ENCODE measurements around the gene HPSE.
A peak's percentile ranks its signal among the peaks of the same experiment; 100 is the strongest.

HPSE gene

DNA sequence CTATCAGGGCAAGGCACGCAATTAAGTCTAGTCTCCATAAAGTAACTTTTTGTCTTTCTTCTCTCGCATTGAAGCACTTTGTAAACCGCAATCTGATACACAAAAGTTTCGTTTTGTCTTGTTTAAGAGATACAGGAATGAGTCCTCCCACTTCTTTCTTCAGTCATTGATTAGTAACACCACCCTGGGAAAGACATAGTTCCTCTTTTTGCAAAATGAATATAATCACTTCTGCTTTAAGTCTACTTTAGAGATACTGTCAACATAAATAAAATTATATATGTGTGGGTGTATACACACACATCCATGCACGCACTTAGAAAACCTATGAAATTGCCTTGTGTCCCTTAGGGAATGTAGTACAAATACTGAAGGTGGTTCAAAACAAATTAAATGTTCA, 61.7 kb downstream of the HPSE start:
- in situ Hi-C loops (cut with MboI; ENCODE audit: low pct_unique_long_range_greater_than_20kb, low sequenced_read_pairs, unreplicated experiment): loop anchor here (25.0 kb wide), 1 partner anchor 386 kb away; the partner anchor contains the start of gene SEC31A
- peak; percentile 63 for DNase-seq (ENCODE audit: low spot score)

GRCh38 chr4:83269256-83269655, 65.4 kb downstream of the HPSE start:
- DNase-seq (ENCODE audit: low spot score): no peak
- no peak for TF ChIP-seq CTCF (IDR thresholded peaks at IDR 0.05; ENCODE audit: extremely low read depth, insufficient read depth, missing control alignments)
- in situ Hi-C loops (cut with MboI; ENCODE audit: low pct_unique_long_range_greater_than_20kb, low sequenced_read_pairs, unreplicated experiment): loop anchor here (10.0 to 25.0 kb wide), 2 partner anchors 194 to 382 kb away; partner anchors contain the start of gene SEC31A

More for the DNA sequence above, 61.7 kb downstream of the HPSE start:
- no peak for TF ChIP-seq CTCF (IDR thresholded peaks at IDR 0.05; ENCODE audit: extremely low read depth, insufficient read depth, missing control alignments)

DNA sequence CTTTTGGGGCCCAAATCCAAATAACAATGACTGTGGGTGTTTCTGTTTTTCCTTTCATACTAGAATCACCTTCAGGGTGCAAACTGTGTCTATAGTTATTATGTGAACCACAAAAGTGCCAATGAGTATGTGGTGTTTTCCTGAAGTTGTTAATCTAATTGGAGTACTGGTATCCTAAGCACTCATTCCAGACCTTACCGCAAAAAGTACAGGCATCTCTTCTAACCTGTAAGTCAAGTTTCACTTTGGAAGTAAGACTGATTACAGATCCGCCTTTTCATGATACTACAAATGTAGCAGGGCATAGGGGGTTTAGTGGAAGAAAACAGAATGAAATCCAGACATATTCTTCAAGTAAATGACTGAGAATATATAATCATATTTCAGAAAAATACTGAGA, 66.2 kb downstream of the HPSE start:
- in situ Hi-C loops (cut with MboI; ENCODE audit: low pct_unique_long_range_greater_than_20kb, low sequenced_read_pairs, unreplicated experiment): loop anchor here (10.0 to 25.0 kb wide), 2 partner anchors 194 to 381 kb away; partner anchors contain the start of gene SEC31A
- no peak for DNase-seq (ENCODE audit: low spot score)
- no peak for TF ChIP-seq CTCF (IDR thresholded peaks at IDR 0.05; ENCODE audit: extremely low read depth, insufficient read depth, missing control alignments)

- in situ Hi-C loops (cut with MboI; ENCODE audit: low pct_unique_long_range_greater_than_20kb, low sequenced_read_pairs, unreplicated experiment): loop anchor here (10.0 to 25.0 kb wide), 2 partner anchors 193 to 381 kb away; partner anchors contain the start of gene SEC31A
- no peak for DNase-seq (ENCODE audit: low spot score)
- no peak for TF ChIP-seq CTCF (IDR thresholded peaks at IDR 0.05; ENCODE audit: extremely low read depth, insufficient read depth, missing control alignments)
These were observed 66.7 kb downstream of the HPSE start for GRCh38 chr4:83267830-83268475.

DNA sequence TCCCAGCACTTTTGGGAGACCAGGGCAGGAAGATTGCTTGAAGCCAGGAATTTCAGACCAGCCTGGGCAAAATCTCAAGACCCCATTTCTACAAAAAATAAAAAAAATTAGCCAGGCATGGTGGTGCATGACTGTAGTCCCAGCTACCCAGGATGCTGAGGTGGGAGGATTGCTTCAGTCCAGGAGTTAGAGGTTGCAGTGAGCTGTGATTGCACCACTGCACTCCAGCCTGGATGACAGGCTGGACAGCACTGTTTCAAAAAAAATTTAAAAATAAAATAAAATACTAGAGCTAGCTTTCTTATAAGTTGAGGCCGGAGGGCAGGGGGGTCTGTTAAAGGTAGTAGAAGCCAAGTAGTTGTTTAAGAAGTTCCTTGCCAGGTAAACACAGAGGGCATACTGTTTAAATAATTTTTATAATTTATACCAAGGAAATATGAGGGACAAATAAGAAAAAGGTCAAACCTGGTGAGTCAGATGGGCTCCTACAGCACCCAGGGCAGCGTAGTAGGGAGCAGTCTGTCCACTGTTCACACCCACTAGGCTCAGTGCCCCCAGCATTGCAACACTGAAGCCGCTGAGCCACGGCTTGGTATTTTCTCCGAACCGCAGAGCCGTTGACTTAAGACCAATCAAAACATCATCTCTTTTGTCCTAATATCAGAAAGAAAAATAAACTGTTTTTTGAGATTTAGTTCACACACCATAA, 67.4 kb downstream of the HPSE start:
- in situ Hi-C loops (cut with MboI; ENCODE audit: low pct_unique_long_range_greater_than_20kb, low sequenced_read_pairs, unreplicated experiment): loop anchor here (10.0 to 25.0 kb wide), 2 partner anchors 192 to 380 kb away; partner anchors contain the start of gene SEC31A
- no peak for DNase-seq (ENCODE audit: low spot score)
- TF ChIP-seq CTCF (IDR thresholded peaks at IDR 0.05; ENCODE audit: extremely low read depth, insufficient read depth, missing control alignments): no peak

DNA sequence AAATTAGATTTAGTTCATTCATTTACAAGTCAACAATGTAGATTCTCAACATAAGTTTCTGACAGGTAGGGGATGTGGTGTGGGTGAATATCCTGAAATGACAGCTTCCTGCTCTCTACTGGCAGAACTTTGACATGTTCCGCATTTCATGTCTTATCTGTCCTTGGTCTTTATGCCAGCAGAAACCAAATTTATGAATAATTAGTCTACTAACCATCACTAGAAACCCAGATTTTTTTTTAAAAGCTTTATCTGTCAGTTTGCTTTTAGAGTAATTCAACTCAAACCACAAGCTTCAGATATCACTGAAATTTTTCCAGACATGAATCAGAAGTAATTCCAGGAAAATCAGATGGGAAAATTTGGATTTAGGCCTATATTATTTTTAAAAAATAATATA, 68.0 kb downstream of the HPSE start:
- no peak for DNase-seq (ENCODE audit: low spot score)
- no peak for TF ChIP-seq CTCF (IDR thresholded peaks at IDR 0.05; ENCODE audit: extremely low read depth, insufficient read depth, missing control alignments)
- in situ Hi-C loops (cut with MboI; ENCODE audit: low pct_unique_long_range_greater_than_20kb, low sequenced_read_pairs, unreplicated experiment): loop anchor here (10.0 to 25.0 kb wide), 2 partner anchors 192 to 379 kb away; partner anchors contain the start of gene SEC31A

Measured in GM13977 (cell line).